DND-41 (cell line): ENCODE measurements around the gene SMIM9.

Experiments used
- EZH2 ChIP-seq: IDR thresholded peaks from 3 replicates; pipeline ENCODE4 v1.6.1; 2012; ENCODE audit warnings: borderline replicate concordance, low read depth, mild to moderate bottlenecking, moderate library complexity, low read length, inconsistent platforms; ENCODE audit not compliant: severe bottlenecking
- TF ChIP-seq, protein P1 (sequence below): IDR thresholded peaks from 2 replicates; pipeline ENCODE4 v1.5.1; 2012; ENCODE audit warnings: borderline replicate concordance, low read length, moderate library complexity, mild to moderate bottlenecking; ENCODE audit not compliant: poor library complexity, severe bottlenecking; ENCODE audit errors: extremely low read depth

DNA sequence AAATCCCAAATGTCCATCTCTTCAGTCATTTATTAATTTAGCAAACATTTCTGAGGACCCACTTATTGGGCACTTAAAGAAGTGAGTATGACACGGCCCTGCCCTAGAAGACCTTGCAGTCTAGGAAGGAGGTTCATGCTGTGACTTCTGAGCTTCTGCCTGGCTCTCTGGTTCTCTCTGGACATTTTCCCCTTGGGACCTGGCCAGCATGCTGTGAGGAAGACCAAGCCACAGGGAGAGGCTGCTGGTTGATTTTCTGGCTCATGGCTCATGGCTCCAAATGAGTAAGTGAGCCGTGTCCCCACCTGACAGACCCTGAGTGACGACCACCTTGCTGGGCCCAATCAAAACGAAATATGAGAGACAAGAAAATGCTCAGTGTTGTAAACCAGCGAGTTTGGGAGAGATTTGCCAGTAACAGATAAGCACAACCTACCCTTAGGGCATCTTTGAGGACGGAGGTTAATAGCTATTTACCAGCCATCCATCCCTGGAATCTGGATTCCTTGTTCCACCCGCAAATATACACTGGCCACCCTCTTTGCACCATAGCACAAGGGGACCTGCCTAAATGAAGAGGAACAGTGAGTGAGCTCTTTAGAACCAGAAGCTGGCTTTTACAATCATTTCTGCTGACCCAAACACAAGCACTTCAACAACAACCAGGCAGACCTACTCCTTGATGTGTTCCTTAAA, 30.1 kb downstream of the SMIM9 start:
- TF ChIP-seq, protein P1, sequence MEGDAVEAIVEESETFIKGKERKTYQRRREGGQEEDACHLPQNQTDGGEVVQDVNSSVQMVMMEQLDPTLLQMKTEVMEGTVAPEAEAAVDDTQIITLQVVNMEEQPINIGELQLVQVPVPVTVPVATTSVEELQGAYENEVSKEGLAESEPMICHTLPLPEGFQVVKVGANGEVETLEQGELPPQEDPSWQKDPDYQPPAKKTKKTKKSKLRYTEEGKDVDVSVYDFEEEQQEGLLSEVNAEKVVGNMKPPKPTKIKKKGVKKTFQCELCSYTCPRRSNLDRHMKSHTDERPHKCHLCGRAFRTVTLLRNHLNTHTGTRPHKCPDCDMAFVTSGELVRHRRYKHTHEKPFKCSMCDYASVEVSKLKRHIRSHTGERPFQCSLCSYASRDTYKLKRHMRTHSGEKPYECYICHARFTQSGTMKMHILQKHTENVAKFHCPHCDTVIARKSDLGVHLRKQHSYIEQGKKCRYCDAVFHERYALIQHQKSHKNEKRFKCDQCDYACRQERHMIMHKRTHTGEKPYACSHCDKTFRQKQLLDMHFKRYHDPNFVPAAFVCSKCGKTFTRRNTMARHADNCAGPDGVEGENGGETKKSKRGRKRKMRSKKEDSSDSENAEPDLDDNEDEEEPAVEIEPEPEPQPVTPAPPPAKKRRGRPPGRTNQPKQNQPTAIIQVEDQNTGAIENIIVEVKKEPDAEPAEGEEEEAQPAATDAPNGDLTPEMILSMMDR, result no peak
- no peak for TF ChIP-seq EZH2
